Right lobe of liver (tissue), 6 donors: Measurements from ENCODE around the gene ASAP2. TPM values are rescaled to one million over a fixed set of nuclear protein-coding genes. Genes with fewer than 3 reads are reported as not detected.
A peak's percentile ranks its signal among the peaks of the same experiment; 100 is the strongest.

Experiments
- ATAC-seq, 4 donors: fragments of 200-7000 bp; cut with Tn5 transposase; one replicate each; pipeline ENCODE4 v1.9.1; 2020; ENCODE audit warnings: mild to moderate bottlenecking in 4 of 4, moderate library complexity in 4 of 4
- DNase-seq, 3 donors: peaks; one replicate each; pipeline ENCODE4 v3.0.0-alpha.2; 2020
- H3K27ac ChIP-seq, 3 donors: fragments of 200-600 bp; one replicate each; pipeline ENCODE4 v1.8.0; 2022
- H3K27me3 ChIP-seq, 2 donors: fragments of 200-600 bp; one replicate each; pipeline ENCODE4 v1.8.0; 2022
- H3K36me3 ChIP-seq, 4 donors: fragments of 200-600 bp; sonication (generic) in 1 of 4; one replicate each; pipeline versions ENCODE4 v1.5.1 to v1.8.0; 2017 to 2022; ENCODE audit warnings: control low read depth in 1 of 4
- H3K4me1 ChIP-seq, 4 donors: fragments of 200-600 bp; sonication (generic) in 1 of 4; one replicate each; pipeline versions ENCODE4 v1.5.1 to v1.8.0; 2017 to 2022; ENCODE audit warnings: control low read depth in 1 of 4
- H3K4me3 ChIP-seq, 3 donors: fragments of 200-600 bp; one replicate each; pipeline ENCODE4 v1.8.0; 2022
- H3K9me3 ChIP-seq, 4 donors: fragments of 200-600 bp; sonication (generic) in 1 of 4; one replicate each; pipeline versions ENCODE4 v1.5.1 to v1.8.0; 2017 to 2022; ENCODE audit warnings: control low read depth in 1 of 4
- POLR2A ChIP-seq: fragments of 450-650 bp; IDR thresholded peaks from one replicate; pipeline ENCODE4 v1.6.1; 2017; ENCODE audit warnings: antibody characterized with exemption, mild to moderate bottlenecking
- WGBS: methylation state at CpG from one replicate; pipeline ENCODE4 v1.1.6; 2018; ENCODE audit warnings: low coverage, low lambda C conversion rate; ENCODE audit not compliant: insufficient coverage; ENCODE audit errors: missing lambda C conversion rate; 5-methylcytosine and 5-hydroxymethylcytosine counted together
- intact Hi-C, 2 donors: fragments of 100-400 bp; cut with DNase I; formaldehyde crosslinking; loops; one replicate each; pipeline versions ENCODE4 v1.11.2 to v1.14.1; 2022
- total RNA-seq, 6 experiments: library from RNA; depleted of rRNA in 2 of 6; stranded (reverse); fragments of >200 nt in 2 of 6; fragmentation: NEBNext Ultra II Directional in 3 of 6; extraction: Animal tissue kit (Norgen Biotek cat#: 25700) in 3 of 6; gene quantifications; one replicate each; pipeline versions ENCODE4 v1.1.0 to v1.2.4, GENCODE V29; 2016 to 2023
- TF ChIP-seq, protein P1 (sequence below), 4 donors: fragments of 200-600 bp in 3 of 4; fragments of 450-650 bp in 1 of 4; IDR thresholded peaks; one replicate each; pipeline versions ENCODE4 v1.5.1 to v1.8.0; 2016 to 2022; ENCODE audit warnings: antibody characterized with exemption in 4 of 4, mild to moderate bottlenecking in 2 of 4
- donor health status: DM: no; HTN: yes; CAD: no.
- donor health status: DM: no; HTN: no; CAD: no.
- donor health status: DM: no; HTN: no; CAD: no.
- donor health status: DM: no; HTN: yes; CAD: no.
- donor health status: DM: no; HTN: yes; CAD: no.

ASAP2 gene
- total RNA-seq, 6 experiments from 2014 or later = 2.4 to 5.2 (median 3.9) TPM

DNA sequence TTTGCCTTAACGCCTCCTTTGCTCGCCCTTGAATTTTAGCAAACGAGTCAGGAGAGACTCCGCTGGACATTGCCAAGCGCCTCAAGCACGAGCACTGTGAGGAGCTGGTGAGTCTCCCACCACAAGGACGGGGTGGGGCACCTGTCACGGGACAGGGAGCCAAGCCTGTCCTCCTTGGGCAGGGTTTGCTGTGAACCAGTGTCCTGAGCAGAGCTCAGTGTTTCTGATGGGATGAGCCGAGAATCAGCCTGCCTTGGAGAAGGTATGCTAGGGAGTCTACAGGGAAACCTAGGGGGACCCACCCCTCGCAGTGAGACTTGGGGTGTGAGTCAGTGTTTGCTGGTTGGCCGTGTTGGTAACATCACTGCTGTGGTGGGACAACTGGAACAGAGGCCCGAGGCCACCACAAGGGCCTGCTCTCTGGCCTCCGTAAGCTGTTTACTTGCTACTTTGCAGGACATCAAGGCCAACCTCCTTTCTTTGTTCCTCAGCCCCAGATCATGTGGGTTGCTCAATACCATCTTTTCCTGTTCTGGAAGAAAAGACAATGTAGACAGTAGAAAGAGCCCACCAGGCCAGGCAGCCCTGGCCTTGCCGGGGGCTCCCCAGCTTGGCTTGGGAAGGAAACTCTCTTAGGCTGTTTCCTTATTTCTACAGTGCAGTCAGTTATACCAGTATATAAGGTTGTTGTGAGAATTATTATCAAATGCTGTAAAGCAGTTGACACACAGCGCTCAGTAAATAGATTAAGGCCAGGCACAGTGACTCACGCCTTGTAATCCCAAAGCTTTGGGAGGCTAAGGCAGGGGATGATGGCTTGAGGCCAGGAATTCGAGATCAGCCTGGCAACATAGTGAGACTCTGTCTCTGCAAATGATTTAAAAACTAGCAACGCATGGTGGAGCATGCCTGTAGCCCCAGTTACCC is 174.4 kb downstream of the ASAP2 start:
- DNase-seq = no peak

DNA sequence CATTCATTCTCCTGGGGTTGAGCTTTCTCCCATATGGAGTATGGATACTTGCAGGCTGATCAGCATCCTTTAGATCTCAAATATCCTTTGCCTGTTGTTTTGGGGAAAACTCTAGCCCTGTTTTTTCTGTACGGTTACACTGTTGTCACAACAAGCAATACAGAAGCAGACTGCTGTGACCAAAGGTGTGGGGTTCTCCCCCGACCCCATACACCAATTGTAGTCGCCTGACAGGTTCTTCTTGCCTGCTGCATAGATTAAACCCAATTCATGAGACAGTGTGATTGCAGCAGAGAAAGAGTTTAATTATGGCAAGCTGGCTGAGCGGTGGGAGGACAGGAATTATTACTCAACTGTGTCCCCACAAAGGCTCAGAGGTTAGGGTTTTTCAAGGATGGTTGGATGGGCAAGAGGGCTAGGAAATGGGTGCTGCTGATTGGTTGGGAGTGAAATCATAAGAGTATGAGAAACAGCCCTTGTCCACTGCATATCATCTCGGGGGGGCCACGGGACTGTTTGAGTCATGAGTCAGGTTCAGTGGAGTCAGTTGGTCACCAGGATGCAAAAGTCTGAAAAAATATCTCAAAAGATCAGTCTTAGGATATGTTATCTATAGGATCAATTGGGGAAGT is 176.1 kb downstream of the ASAP2 start:
- Histone ChIP-seq H3K36me3 (no peaks in the 10 kb centered on the region), H3K9me3 (no peaks in the 10 kb centered on the region), H3K4me3 (no peak overlapping the region), H3K27me3 (no peaks in the 10 kb centered on the region), H3K27ac (no peak overlapping the region), H3K4me1 (no peaks in the 10 kb centered on the region)
- intact Hi-C loops = no loop called here
- 87% methylated on average over 6 of the region's 6 CpGs for WGBS
- DNase-seq (no peak), ATAC-seq (no peak)
- no peak for TF ChIP-seq POLR2A
- TF ChIP-seq, protein P1, sequence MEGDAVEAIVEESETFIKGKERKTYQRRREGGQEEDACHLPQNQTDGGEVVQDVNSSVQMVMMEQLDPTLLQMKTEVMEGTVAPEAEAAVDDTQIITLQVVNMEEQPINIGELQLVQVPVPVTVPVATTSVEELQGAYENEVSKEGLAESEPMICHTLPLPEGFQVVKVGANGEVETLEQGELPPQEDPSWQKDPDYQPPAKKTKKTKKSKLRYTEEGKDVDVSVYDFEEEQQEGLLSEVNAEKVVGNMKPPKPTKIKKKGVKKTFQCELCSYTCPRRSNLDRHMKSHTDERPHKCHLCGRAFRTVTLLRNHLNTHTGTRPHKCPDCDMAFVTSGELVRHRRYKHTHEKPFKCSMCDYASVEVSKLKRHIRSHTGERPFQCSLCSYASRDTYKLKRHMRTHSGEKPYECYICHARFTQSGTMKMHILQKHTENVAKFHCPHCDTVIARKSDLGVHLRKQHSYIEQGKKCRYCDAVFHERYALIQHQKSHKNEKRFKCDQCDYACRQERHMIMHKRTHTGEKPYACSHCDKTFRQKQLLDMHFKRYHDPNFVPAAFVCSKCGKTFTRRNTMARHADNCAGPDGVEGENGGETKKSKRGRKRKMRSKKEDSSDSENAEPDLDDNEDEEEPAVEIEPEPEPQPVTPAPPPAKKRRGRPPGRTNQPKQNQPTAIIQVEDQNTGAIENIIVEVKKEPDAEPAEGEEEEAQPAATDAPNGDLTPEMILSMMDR (IDR thresholded peaks at IDR 0.05) = no peak

More for the DNA sequence above, 174.4 kb downstream of the ASAP2 start:
- intact Hi-C loops = no loop called here
- H3K4me3 ChIP-seq = no peak overlapping the region
- H3K36me3 ChIP-seq = no peaks in the 10 kb centered on the region
- no peak overlapping the region for H3K27ac ChIP-seq
- no peaks in the 10 kb centered on the region for H3K27me3 ChIP-seq
- WGBS = 80% methylated on average over 14 of the region's 18 CpGs
- no peaks in the 10 kb centered on the region for H3K4me1 ChIP-seq
- no peaks in the 10 kb centered on the region for H3K9me3 ChIP-seq
- TF ChIP-seq, protein P1 (IDR thresholded peaks at IDR 0.05) = no peak
- no peak for TF ChIP-seq POLR2A
- peak in 1 of 4 donors; percentile 19 for ATAC-seq

DNA sequence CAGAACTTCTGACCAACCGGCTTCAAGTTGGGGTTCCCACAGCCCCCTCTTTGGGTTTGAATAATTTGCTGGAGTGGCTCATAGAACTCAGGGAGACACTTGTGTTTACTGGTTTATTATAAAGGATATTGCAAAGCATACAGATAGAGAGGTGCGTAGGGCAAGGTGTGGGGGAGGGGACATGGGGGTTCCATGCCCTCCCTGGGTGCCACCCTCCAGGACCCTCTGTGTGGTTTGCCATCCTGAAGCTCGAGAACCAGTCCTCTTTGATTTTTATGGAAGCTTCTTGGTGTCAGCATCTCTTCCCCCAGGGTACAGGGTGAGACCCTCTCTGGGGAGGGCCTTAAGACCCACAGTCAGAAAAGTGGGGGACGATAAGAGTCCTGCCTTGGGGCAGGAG is 177.9 kb downstream of the ASAP2 start:
- no peak for DNase-seq
- Histone ChIP-seq H3K36me3 (no peaks in the 10 kb centered on the region), H3K4me3 (no peak overlapping the region), H3K9me3 (no peaks in the 10 kb centered on the region), H3K27ac (no peak overlapping the region), H3K27me3 (no peaks in the 10 kb centered on the region), H3K4me1 (no peaks in the 10 kb centered on the region)
- ATAC-seq = no peak
- intact Hi-C loops = no loop called here
- TF ChIP-seq, protein P1 (IDR thresholded peaks at IDR 0.05) = no peak
- TF ChIP-seq POLR2A = no peak
- 100% methylated on average over 2 of the region's 4 CpGs for WGBS

DNA sequence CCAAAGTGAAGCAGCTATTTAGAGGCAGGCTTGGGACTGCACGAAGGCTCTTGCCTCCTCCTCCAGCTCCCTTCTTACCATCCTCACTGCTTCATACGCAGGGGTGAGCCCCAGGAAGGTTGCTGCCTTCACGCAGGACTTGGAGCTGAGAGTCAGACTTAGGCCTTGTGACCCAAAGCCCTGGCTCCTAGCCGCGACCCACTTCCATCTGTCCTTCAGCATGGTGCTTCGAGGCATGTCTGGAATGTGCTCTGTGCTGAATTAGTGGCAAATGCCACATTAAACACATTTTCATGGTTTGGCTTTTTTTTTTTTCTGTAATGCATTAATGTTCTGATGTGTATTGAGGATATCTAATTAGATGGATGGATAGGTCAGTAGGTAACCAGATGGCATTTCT is 179.2 kb downstream of the ASAP2 start:
- ATAC-seq = no peak
- intact Hi-C loops = no loop called here
- no peaks in the 10 kb centered on the region for H3K36me3 ChIP-seq
- no peak overlapping the region for H3K4me3 ChIP-seq
- H3K4me1 ChIP-seq = no peaks in the 10 kb centered on the region
- H3K9me3 ChIP-seq = no peaks in the 10 kb centered on the region
- no peaks in the 10 kb centered on the region for H3K27me3 ChIP-seq
- TF ChIP-seq, protein P1 (IDR thresholded peaks at IDR 0.05) = no peak
- no peak for TF ChIP-seq POLR2A
- no peak overlapping the region for H3K27ac ChIP-seq
- no peak for DNase-seq
- 80% methylated on average over 4 of the region's 6 CpGs for WGBS
